ENCODE data around the gene ANO6.

GRCh38 chr12:45388545-45388944, 172.7 kb downstream of the ANO6 start:
- TF ChIP-seq POLR2AphosphoS5 (IDR thresholded peaks at IDR 0.05; ENCODE audit: low read depth, low read length) (no peak), POLR2A (IDR thresholded peaks at IDR 0.05; ENCODE audit: low read depth, low read length) (no peak), TAF1 (IDR thresholded peaks at IDR 0.05; ENCODE audit: low read depth, low read length) (no peak), SPI1 (IDR thresholded peaks at IDR 0.05; ENCODE audit: low read depth, low read length) (no peak)

Measured in GM12891 (cell line).